Osteoblast (primary cell): ENCODE results near the gene CHST5. TPM values are rescaled to one million over a fixed set of nuclear protein-coding genes. Genes with fewer than 3 reads are reported as not detected.

ENCODE experiments used
- DNase-seq: peaks from one replicate; pipeline ENCODE4 v3.0.0; 2011; ENCODE audit warnings: low spot score, mixed read lengths; ENCODE audit not compliant: insufficient read length; ENCODE audit errors: missing footprints
- H2AFZ ChIP-seq: 2 replicates; pipeline ENCODE4 v1.6.0; 2011; ENCODE audit warnings: mild to moderate bottlenecking, low read length
- H3K27ac ChIP-seq: 2 replicates; pipeline ENCODE4 v1.5.1; 2011; ENCODE audit warnings: mild to moderate bottlenecking, low read depth, low read length, moderate library complexity
- H3K27me3 ChIP-seq: 2 replicates; pipeline ENCODE4 v1.6.0; 2012; ENCODE audit warnings: mild to moderate bottlenecking, control low read depth, inconsistent platforms, low read length, moderate library complexity; ENCODE audit not compliant: insufficient read depth
- H3K36me3 ChIP-seq: 2 replicates; pipeline ENCODE4 v1.5.1; 2011; ENCODE audit warnings: mild to moderate bottlenecking, low read length, control low read depth, moderate library complexity; ENCODE audit not compliant: insufficient read depth
- H3K4me1 ChIP-seq: 2 replicates; pipeline ENCODE4 v1.5.1; 2011; ENCODE audit warnings: mild to moderate bottlenecking, low read length, control low read depth, moderate library complexity; ENCODE audit not compliant: insufficient read depth
- H3K4me2 ChIP-seq: 2 replicates; pipeline ENCODE4 v1.6.0; 2011; ENCODE audit warnings: mild to moderate bottlenecking, low read length; ENCODE audit not compliant: insufficient read depth
- H3K4me3 ChIP-seq: fragments of 200-600 bp; sonication (generic); 3 replicates; pipeline ENCODE4 v1.5.1; 2012; ENCODE audit warnings: mild to moderate bottlenecking, low read length, inconsistent platforms; ENCODE audit not compliant: insufficient read depth
- H3K79me2 ChIP-seq: 2 replicates; pipeline ENCODE4 v1.6.0; 2012; ENCODE audit warnings: mild to moderate bottlenecking, low read length, control low read depth, inconsistent platforms; ENCODE audit not compliant: insufficient read depth
- H3K9me3 ChIP-seq: 2 replicates; pipeline ENCODE4 v1.5.1; 2011; ENCODE audit warnings: low read depth, low read length, control low read depth
- H4K20me1 ChIP-seq: 2 replicates; pipeline ENCODE4 v1.6.0; 2012; ENCODE audit warnings: mild to moderate bottlenecking, low read length, control low read depth; ENCODE audit not compliant: insufficient read depth
- CTCF ChIP-seq: IDR thresholded peaks from 2 replicates; pipeline ENCODE4 v1.5.1; 2011; ENCODE audit warnings: mild to moderate bottlenecking, low read depth, low read length, moderate library complexity; ENCODE audit errors: extremely low read depth
- total RNA-seq: library from RNA; depleted of rRNA; stranded (reverse); fragments of >200 nt; gene quantifications from 2 replicates; pipeline ENCODE4 v1.2.3, GENCODE V29; 2012

The CHST5 gene
- total RNA-seq, 1 donor: not detected

GRCh38 chr16:75534560-75535205 lies 1.2 kb downstream of the CHST5 start:
- Histone ChIP-seq H2AFZ (no peak overlapping the region), H3K27ac (no peak overlapping the region), H3K4me3 (no peak overlapping the region), H4K20me1 (no peaks in the 10 kb centered on the region), H3K36me3 (no peaks in the 10 kb centered on the region), H3K27me3 (peaks cover 11% of the 10 kb centered on the region), H3K4me2 (no peak overlapping the region), H3K9me3 (no peaks in the 10 kb centered on the region), H3K4me1 (no peaks in the 10 kb centered on the region), H3K79me2 (no peaks in the 10 kb centered on the region)
- TF ChIP-seq CTCF: no peak
- peak; percentile 46 for DNase-seq

GRCh38 chr16:75532791-75533190 lies 3.1 kb downstream of the CHST5 start:
- H3K4me1 ChIP-seq: no peaks in the 10 kb centered on the region

GRCh38 chr16:75532142-75532765 lies 3.7 kb downstream of the CHST5 start:
- H3K4me1 ChIP-seq: no peaks in the 10 kb centered on the region
- H3K79me2 ChIP-seq: no peaks in the 10 kb centered on the region
- no peak for TF ChIP-seq CTCF
- H3K27me3 ChIP-seq: peaks cover 11% of the 10 kb centered on the region
- no peaks in the 10 kb centered on the region for H3K36me3 ChIP-seq
- no peaks in the 10 kb centered on the region for H3K9me3 ChIP-seq
- DNase-seq: peak; percentile 30
- H3K4me3 ChIP-seq: no peak overlapping the region
- H3K4me2 ChIP-seq: no peak overlapping the region
- no peak overlapping the region for H3K27ac ChIP-seq
- no peak overlapping the region for H2AFZ ChIP-seq
- H4K20me1 ChIP-seq: no peaks in the 10 kb centered on the region

More at GRCh38 chr16:75532791-75533190, 3.1 kb downstream of the CHST5 start:
- Histone ChIP-seq H3K4me3 (no peak overlapping the region), H3K9me3 (no peaks in the 10 kb centered on the region), H3K27me3 (peaks cover 11% of the 10 kb centered on the region), H3K79me2 (no peaks in the 10 kb centered on the region), H2AFZ (no peak overlapping the region), H3K27ac (no peak overlapping the region), H4K20me1 (no peaks in the 10 kb centered on the region), H3K4me2 (no peak overlapping the region), H3K36me3 (no peaks in the 10 kb centered on the region)
- DNase-seq: peak; percentile 78
- no peak for TF ChIP-seq CTCF

GRCh38 chr16:75529959-75530358 lies 5.9 kb downstream of the CHST5 start:
- H3K4me1 ChIP-seq: no peaks in the 10 kb centered on the region

More at GRCh38 chr16:75529959-75530358, 5.9 kb downstream of the CHST5 start:
- TF ChIP-seq CTCF: no peak
- Histone ChIP-seq H3K4me2 (no peak overlapping the region), H3K36me3 (no peaks in the 10 kb centered on the region), H2AFZ (no peak overlapping the region), H3K79me2 (no peaks in the 10 kb centered on the region), H3K4me3 (no peak overlapping the region), H3K9me3 (no peaks in the 10 kb centered on the region), H4K20me1 (no peaks in the 10 kb centered on the region), H3K27me3 (peaks cover 5% of the 10 kb centered on the region), H3K27ac (no peak overlapping the region)
- DNase-seq: peak; percentile 47
